Measurements from ENCODE around the gene PKIB. TPM values are rescaled to one million over a fixed set of nuclear protein-coding genes. Genes with fewer than 3 reads are reported as not detected.

PKIB gene, protein sequence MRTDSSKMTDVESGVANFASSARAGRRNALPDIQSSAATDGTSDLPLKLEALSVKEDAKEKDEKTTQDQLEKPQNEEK
- 0.76 and 0.97 TPM in 2 replicates for total RNA-seq

GRCh38 chr6:122609881-122610689 is at the start of gene PKIB:
Gene PKIB, plus strand, starts transcription at chr6:122610405. Its CDS starts 107,390 bp downstream, at chr6:122717795.

Other genes starting within 250 kb of the PKIB start
- gene HSF2, start 210.8 kb upstream of the PKIB start, total RNA-seq = 23.7 and 25.7 TPM in 2 replicates
- gene SERINC1, start 138.6 kb upstream of the PKIB start, total RNA-seq = 170 and 220 TPM in 2 replicates
- not detected in 2 replicates for gene FABP7, start 169.3 kb downstream of the PKIB start, total RNA-seq
- gene SMPDL3A, start 178.9 kb downstream of the PKIB start, total RNA-seq = 4.2 and 5.0 TPM in 2 replicates